D341Med (cell line): ENCODE data around the gene NOX4.
A peak's percentile ranks its signal among the peaks of the same experiment; 100 is the strongest.

Experiments used
- DNase-seq: peaks from one replicate; pipeline ENCODE4 v3.0.0; 2012; ENCODE audit warnings: low spot score

NOX4 gene

GRCh38 chr11:89490981-89491690, at the start of gene NOX4:
Gene NOX4, minus strand, starts transcription at chr11:89491375. Its CDS starts 129 bp downstream, at chr11:89491246.
- peak; percentile 17 for DNase-seq

DNA sequence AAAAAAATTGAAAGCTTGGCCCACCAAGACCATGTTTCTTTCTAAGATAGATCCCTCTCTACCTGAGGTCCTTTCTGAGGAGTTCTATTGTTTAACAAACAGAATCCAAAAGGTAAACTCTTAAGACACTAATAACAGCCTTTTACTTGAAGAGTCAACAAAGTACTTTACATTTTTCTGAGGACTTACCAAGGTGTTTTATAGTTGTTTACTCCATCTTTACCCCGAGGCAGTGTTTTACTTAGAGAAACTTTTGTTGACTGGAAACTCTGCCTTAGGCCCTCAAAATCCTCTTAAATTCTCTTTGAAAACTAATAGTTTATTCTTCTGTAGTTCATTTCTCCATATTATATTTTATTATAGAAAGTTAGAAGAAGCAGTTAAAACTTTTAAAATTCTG, 49.7 kb upstream of the NOX4 start:
- DNase-seq: no peak

DNA sequence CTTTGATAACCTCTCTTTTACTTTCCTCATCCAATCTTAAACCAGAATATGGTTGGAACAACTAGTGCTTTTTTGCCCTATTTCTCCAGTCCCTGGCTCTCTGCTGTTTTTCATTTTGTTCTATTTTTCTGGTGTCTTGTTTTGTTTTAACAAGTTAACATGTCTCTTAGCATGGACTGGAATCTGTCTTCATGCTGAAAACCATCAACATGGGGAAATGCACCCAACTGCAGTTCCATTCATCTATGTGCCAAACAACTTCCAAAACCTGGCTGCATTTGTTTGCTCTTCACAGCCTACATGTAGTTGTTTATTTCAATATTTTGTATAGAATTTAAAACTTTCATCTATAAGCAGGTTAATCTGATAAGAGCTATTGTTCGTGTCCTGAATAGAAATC, 46.8 kb upstream of the NOX4 start:
- DNase-seq: no peak

DNA sequence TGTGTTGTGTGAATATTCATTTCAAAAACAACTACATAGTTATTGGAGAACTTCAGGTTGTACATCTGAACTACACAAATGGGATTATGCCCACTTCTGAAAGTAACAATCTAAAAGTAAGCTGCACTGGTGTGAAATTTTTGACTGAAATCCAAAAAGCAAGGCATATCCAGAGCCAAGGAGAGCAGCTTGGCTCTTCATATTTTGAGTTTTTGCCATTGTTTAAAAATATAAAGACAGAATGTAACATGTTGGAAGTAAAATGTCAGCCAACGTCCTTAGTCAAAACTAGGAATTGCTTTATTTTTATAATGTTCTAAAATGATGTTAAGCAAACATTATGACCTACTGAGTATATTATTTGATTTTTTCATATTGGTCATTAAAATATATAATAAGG, 45.8 kb upstream of the NOX4 start:
- no peak for DNase-seq

DNA sequence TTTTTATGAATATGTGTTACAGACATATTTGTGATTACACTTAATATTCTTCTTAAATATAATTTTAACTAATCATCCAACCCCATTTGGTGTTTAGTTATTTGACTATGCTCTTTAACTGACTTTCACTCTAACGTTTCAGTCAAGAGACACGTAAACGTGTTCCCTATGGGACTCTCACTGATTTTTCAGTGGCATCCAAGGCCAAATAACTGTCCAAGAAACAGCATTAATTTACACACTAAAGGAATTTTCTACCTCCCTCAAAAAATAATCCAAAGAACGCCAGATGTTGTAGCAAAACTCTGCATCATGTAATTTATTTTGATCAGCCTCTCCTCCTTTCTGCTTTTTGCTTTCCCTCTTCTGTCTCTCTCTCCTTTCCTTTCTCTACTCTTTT, 44.0 kb upstream of the NOX4 start:
- DNase-seq: no peak

DNA sequence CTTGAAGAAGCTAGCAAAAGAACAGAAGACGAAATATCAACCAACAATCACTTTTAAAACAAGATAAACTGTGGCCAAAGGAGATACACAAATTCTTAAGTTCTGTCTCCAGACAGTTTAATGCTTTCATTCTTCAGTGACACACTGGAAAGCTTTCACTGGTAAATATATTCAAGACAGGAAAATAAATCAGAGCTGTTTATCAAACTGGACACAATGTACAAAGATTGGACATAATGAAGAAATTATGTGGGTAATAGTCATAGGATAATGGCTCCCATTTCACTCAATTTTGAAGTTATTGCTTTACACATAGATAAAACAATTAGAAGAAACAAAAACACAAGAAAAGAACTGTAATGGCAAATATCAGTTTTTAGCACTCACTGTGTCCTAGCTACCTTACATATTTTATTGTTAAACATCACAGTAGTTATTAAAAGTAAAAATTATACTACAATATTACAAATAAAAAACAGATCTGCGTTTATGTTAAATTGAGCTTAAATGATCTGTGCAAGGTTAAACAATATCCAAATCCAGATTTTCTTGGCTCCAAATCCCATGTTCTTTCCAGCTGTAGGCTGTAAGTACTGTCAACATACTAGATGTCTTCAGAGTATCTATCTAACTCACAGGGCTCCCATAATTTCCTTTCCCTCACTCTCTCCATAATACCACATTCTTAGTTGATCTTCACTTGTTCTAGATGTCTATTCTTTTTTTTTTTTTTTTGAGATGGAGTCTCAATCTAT, 38.6 kb upstream of the NOX4 start:
- DNase-seq: no peak

GRCh38 chr11:89521792-89522191, 30.6 kb upstream of the NOX4 start:
- DNase-seq: no peak

GRCh38 chr11:89521294-89521693, 30.1 kb upstream of the NOX4 start:
- DNase-seq: no peak

DNA sequence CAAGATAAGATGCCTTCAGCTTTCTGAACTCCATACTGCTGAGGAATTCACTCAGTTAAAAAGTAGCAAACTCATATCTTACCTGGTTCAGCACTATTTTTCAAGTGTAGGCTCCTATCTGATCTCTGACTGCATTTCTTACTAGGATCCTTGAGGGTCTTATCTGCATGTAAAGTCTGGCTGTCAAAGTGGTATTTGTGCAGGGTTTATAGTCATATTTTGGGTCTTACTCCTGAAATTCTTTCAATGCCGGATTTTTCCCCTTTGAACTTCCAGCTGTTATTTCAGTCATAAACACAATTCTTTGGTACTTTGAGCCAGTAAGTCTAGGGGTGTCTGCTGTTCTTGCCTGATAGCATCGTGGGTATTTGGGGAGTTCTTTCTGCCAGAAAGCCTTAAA, 25.3 kb upstream of the NOX4 start:
- no peak for DNase-seq

GRCh38 chr11:89508544-89508943, 17.4 kb upstream of the NOX4 start:
- DNase-seq: no peak

GRCh38 chr11:89504270-89504669, 13.1 kb upstream of the NOX4 start:
- DNase-seq: no peak

DNA sequence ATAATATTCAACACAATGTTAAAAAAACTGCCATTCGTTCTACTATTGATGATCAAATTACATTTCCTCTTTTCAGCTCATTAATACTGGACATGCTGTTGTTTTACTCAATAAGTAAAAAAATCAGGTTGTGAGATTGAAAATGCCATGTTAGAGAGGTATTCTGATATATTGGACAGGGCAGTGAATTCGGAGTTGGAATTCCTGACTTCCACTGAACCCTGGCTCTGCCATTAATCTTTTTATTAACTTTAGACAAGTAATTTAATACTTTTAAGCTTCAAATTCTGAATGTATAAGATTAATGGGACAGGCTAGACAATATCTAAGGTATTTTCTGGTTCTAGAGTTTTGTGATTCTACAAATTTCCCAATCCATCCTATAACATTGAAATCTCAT, 12.2 kb upstream of the NOX4 start:
- no peak for DNase-seq

GRCh38 chr11:89502301-89502700, 11.1 kb upstream of the NOX4 start:
- no peak for DNase-seq

DNA sequence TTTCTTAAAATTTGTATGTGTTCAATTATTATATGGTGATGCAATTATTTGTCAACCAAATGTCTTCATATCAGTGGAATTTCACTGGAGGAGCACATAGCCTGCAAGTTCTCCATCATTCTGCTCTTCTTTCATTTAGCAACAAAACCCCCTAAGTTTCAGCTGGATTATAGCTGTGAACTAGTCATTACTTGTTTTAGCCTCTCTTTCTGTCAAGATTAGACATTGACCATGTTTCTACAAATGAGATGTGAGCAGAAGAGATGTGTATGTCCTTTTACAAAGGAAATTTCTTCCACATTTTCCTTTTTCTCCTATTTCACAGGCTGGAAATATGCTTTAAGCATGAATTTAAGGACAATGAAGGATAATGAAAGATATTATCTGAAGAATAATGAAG, 9.2 kb upstream of the NOX4 start:
- no peak for DNase-seq

DNA sequence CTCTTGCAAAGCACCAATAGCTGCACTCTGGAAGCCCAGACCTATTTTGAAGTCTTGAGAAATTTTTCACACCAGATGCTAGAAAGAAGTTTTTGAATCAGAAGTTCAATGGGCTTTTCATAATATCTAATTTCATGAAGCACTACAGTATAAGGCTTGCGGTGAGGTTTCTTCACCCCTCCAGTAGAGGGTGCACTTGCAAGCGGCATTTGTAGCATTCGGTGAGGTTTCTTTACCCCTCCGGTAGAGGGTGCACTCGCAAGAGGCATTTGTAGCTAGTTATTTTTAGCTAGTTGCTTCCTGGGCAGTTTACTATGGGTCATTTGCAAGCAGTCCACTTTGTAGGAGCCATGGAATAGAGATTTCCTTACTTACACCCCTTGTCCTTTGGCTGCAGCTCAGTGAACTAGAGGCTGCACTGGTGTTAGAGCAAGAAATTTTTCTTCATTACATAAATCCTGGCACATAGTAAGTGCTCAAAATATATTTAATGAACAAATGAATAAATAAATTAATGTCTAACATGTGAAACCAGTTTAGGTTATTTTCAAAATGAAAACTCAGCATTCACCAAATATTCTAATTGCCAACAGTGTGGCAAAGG, 7.8 kb upstream of the NOX4 start:
- no peak for DNase-seq

GRCh38 chr11:89495951-89496350, 4.8 kb upstream of the NOX4 start:
- DNase-seq: no peak

- DNase-seq: no peak
Observed at GRCh38 chr11:89493431-89493830, 2.3 kb upstream of the NOX4 start.

GRCh38 chr11:89490602-89490980, 584 bp downstream of the NOX4 start:
- DNase-seq: no peak

DNA sequence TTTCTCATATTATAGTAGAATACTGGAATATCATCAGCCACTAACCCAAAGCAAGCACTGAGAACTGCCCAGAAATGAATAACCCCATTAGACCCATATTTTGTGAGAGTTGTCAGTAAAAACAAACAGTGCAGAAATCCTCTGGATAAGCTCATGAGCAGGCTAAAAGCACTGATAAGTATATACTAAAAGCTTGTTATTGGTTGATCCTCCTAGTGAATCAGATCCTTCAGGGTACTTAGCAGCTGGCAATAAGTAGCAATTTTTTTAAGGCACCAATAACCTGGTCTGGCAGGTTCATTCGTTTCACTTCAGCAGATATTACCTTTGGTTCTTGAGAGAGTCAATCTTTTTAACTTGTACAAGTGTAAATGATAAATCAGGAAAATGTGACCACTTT, 1.2 kb downstream of the NOX4 start:
- DNase-seq: no peak

GRCh38 chr11:89487016-89487415, 4.2 kb downstream of the NOX4 start:
- DNase-seq: no peak

DNA sequence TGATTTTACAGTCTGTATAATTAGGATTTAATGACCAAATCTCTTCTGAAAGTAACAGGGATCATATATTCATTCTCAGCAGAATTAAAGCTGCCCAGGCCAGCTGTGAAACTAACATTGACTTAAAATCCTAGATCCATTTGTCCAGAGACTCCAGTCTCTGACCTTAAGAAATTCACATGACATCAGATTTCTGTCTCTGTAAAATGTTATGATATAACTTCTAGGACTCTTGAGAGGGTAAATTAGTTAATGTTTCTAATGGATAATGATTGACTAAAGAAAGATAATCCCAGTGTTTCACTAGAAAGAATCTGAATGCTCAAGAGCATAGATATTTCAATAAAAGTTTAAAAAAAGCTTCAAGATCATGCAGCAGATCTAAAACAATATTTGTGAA, 6.3 kb downstream of the NOX4 start:
- DNase-seq: no peak

DNA sequence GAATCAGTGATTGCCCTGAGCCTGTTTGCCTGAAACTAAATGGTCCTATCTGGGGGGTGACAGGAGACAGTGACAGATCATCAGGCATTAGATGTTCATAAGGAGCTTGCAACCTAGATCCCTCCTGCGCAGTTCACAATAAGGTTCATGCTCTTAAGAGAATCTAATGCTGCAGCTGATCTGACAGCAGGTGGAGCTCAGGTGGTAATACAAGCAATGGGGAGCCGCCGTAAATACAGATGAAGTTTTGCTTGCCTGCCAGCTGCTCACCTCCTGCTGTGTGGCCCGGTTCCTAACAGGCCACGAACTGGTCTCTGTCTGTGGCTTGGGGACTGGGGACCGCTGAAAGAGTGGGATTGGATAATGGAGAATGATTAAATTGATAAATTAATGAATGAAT, 14.0 kb downstream of the NOX4 start:
- DNase-seq: no peak

DNA sequence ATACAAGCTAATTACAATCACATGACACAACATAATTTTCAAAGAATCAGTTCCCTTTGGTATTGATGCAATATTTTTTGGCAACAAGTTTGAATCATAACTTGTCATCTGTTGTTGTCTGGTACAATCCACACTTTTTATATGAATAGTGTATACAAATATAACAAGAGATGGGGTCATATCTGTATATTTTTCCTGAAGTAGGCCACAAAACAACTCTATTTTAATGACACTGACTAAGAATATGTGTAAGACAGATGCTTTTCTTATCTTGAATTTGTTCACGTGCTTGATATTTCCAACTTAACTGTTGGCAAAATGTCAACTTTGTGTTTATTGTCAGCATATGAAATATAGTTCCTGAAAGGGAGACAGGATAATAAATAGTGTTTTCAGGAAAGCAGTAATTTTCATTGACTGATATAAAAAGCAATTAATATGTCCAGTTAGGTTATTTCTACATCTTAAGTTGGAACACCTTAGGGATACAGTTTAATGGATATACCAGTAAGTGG, 27.9 kb downstream of the NOX4 start:
- no peak for DNase-seq
